HG03097 (cell line): Measurements from ENCODE around the gene SLC49A3.
"Not testable (repeated sequence)": the region's sequence is repeated elsewhere in the genome, so short reads cannot be mapped to it uniquely, and the experiment has no call there.

Source experiments
- ATAC-seq: cut with Tn5 transposase; IDR thresholded peaks from one replicate; pipeline ENCODE4 v1.9.1; 2021; ENCODE audit not compliant: unreplicated experiment, low FRiP score

Gene SLC49A3

GRCh38 chr4:688854-689681 is at the start of gene SLC49A3:
Gene SLC49A3 (minus strand): TSS chr4:689151. CDS start chr4:689127, 24 bp downstream.
- ATAC-seq = no peak

GRCh38 chr4:736561-736960 is 47.6 kb upstream of the SLC49A3 start:
- not testable (repeated sequence) for ATAC-seq

- ATAC-seq = no peak
Observed at GRCh38 chr4:735583-735982, 46.6 kb upstream of the SLC49A3 start.

- ATAC-seq = no peak
Observed at GRCh38 chr4:734951-735350, 46.0 kb upstream of the SLC49A3 start.

- no peak for ATAC-seq
Observed at GRCh38 chr4:734075-734474, 45.1 kb upstream of the SLC49A3 start.

- no peak for ATAC-seq
Observed at GRCh38 chr4:733631-733980, 44.7 kb upstream of the SLC49A3 start.

DNA sequence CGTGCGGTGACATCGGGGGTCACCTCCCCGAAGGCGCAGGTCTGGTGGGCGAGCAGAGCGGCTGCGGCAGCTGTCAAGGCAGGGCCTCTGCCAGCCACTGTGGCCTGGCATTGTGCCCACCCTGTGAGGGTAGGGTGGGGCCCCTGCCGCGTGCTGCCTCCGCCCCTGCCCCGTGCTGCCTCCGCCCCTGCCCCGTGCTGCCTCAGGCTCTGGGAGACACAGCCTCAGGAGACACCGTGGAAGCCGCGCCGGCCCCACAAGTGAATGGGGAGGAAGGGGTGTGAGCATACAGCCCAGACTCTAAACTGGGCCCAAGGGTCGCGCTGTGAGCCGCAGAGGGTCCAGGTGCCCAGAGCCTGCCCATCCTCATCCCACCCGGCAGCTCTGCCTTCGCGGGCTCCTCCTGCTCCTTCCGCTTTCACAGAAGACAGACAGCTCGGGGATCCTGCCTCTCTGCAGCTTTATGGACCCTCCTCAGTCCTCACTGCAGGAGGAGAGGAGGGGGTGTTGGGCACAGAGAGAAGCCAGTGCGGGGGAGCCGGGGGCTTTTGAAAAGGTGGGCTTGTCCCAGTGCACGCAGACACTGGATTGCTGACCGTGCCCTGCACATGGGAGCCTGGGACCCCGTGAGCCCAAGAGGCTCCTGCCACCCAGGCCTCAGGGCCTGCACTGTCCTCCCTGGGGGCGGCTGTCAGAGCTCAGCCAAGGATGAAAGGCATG is 44.1 kb upstream of the SLC49A3 start:
- no peak for ATAC-seq

GRCh38 chr4:732486-732885 is 43.5 kb upstream of the SLC49A3 start:
- no peak for ATAC-seq

DNA sequence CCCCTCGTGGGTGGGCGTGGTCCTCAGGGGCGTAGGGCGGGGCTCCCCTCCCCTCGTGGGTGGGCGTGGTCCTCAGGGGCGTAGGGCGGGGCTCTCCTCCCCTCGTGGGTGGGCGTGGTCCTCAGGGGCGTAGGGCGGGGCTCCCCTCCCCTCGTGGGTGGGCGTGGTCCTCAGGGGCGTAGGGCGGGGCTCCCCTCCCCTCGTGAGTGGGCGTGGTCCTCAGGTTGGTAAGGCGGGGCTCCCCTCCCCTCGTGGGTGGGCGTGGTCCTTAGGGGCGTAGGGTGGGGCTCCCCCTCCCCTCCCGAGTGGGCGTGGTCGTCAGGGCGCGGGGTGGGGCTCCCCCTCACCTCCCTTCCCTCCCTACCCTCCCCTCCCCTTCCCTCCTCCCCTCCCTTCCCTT is 43.0 kb upstream of the SLC49A3 start:
- not testable (repeated sequence) for ATAC-seq

- ATAC-seq = not testable (repeated sequence)
Observed at GRCh38 chr4:730946-731904, 42.3 kb upstream of the SLC49A3 start.

- no peak for ATAC-seq
Observed at GRCh38 chr4:730511-730910, 41.6 kb upstream of the SLC49A3 start.

GRCh38 chr4:729336-730315 is 40.7 kb upstream of the SLC49A3 start:
- ATAC-seq = no peak

GRCh38 chr4:727576-727975 is 38.6 kb upstream of the SLC49A3 start:
- no peak for ATAC-seq

GRCh38 chr4:726838-727237 is 37.9 kb upstream of the SLC49A3 start:
- ATAC-seq = no peak

- no peak for ATAC-seq
Observed at GRCh38 chr4:726235-726787, 37.4 kb upstream of the SLC49A3 start.

- ATAC-seq = no peak
Observed at GRCh38 chr4:725391-726234, 36.7 kb upstream of the SLC49A3 start.

DNA sequence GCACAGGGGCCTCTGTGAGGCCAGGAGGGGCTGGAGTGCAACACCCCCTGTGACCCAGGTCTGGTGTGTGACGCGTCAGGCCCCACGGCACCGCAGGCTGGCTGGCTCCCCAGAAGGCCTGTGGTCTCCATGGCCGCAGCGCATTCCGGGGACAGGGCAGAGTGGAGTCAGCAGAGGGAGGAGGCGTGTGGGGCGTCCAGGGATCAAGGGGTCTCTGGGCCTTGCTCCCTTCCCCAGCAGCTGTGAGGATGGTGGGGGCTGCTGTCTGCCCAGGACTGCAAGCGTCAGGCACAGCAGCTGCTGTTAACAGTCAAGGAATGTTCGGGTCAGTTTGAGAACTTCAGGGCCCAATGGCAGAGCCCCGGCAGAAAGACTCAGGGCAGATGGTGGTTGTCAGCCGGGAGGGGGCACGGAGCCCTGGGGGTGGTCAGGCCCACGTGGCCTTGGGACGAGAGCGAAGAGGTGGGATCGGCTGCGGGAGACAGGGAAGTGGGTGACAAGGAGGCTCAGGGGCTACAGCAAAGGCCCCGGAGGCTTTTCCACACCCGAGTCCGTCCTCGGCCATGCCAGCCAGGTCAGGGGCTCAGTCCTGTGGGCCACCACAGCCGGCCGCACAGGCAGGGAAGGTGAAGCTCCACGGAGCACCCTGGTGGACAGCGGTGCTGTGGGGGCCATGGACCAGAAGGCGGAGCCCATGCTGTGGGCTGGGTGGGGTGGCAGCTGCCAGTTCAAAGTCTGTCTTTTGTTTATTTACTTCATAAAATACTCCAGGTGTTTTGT is 35.0 kb upstream of the SLC49A3 start:
- no peak for ATAC-seq

- no peak for ATAC-seq
Observed at GRCh38 chr4:722851-723360, 34.0 kb upstream of the SLC49A3 start.
